NT2/D1 (cell line): Measurements from ENCODE around the gene DNAJB7.
"Not testable (repeated sequence)": the region's sequence is repeated elsewhere in the genome, so short reads cannot be mapped to it uniquely, and the experiment has no call there.

Experiments used
- SUZ12 ChIP-seq: IDR thresholded peaks from 2 replicates; pipeline ENCODE4 v1.6.1; 2011; ENCODE audit not compliant: insufficient read length, insufficient read depth; ENCODE audit errors: extremely low read depth
- YY1 ChIP-seq: IDR thresholded peaks from 2 replicates; pipeline ENCODE4 v1.6.1; 2011; ENCODE audit not compliant: insufficient read length, insufficient read depth

DNA sequence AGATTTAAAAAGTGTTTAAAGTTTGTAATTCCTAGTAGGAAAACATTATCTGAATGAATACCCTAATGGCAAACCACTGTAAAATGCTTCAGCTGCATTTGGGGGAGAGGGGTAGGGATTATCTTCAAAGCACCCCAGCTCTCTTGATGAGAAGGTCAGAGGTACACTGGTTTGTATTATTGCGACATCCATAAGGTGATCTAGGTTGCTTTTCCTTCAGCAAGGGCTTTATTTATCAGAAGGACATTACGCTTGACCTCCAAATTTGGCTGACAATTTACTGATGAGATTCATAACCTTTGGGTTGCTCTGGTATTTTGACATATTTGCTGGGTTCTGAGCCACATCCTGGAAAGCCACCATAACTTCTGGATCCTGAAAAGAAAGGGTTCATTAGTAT lies 35.6 kb downstream of the DNAJB7 start:
- TF ChIP-seq YY1, SUZ12: not testable (repeated sequence)
